ENCODE results near the gene CBX8.
A peak's percentile ranks its signal among the peaks of the same experiment; 100 is the strongest.

CBX8 gene

DNA sequence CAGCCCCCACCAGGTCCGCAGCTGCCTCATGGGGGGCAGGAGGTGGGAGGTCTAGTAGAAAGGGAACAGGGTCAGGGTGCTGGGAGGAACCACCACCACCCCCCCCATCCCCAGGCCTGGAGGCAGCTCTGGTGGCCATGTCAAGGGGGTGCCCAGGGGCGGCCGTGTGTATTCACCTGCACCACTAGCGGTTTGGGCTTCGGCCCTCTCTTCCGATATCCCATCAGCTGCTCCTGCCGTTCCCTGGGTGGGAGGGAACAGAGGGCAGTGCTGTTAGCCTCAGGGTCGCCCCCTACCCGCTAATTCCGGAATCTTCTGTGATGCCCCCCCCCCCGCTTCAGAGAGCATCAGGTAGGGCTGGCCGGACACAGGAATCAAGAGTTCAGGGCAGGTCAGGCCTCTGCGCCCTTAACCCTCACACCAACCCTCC, 38.6 kb upstream of the CBX8 start:
- no peak for DNase-seq

- no peak for DNase-seq
Observed at GRCh38 chr17:79834565-79835469, 37.9 kb upstream of the CBX8 start.

- no peak for DNase-seq
Observed at GRCh38 chr17:79833744-79834564, 37.1 kb upstream of the CBX8 start.

GRCh38 chr17:79833110-79833450, 36.2 kb upstream of the CBX8 start:
- no peak for DNase-seq

DNA sequence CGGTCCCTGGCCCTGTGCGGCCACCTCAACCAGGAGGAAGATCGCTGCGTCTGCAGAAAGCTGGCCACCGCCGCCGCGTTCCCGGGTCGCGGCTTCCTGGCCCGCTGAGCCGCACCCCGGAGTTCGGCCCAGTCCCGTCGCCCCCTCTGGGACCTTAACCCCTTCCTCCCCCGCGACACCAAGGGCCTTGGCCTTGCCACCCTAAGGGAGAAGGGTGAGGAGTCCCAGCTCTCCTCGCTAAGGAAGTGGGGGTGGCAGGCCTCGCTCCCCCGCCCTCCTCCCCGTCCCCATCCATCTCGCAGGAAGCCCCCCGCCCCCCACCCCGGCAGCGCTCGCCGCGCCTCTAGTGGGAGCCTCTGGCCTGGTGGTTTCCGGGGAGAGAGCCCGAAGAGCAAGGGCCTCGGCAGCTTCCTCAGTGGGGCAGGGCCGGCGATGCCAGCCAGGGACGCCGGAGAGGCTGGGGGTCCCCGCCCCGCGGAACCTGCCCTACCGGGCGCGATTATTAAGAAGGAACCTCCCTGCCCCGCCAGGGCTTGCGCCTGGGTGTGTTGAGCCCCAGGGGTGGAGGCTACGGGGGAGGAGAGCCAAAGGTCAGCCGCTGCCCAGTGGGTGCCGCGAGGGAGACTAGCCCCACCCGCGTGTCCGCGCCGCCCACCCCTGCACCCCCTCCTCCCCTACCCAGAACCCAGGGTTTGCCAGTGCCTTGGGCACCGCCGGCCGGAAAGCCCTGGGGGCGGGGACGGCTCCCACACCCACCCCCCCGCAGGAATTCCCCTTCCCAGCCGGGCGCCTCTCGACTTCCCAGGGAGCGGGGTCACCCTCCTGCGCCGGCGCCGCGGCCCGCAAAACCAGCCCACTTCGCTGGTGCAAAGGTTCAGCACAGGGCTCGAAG, 35.6 kb upstream of the CBX8 start:
- no peak for DNase-seq

GRCh38 chr17:79831265-79832217, 34.7 kb upstream of the CBX8 start:
- DNase-seq: no peak

GRCh38 chr17:79830763-79831264, 33.9 kb upstream of the CBX8 start:
- no peak for DNase-seq

DNA sequence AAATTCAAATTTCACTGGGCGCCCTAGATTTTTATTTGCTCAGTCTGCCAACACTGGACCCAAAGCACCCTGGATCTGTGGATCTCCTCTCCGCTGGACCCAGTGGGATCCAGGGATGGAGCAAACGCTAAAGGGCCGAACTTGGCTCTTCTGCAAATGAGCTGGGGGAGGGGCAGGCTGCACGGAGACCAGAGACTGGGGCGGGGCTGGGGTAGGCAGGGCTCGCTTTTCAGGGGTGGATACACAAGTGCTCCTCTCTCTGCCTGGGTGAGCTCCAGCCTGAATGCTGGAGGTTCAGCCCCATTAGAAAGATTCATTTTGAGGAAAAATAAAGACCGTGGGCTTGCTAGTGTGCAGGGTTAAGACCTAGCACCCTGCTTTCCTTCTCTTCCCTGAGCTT, 33.4 kb upstream of the CBX8 start:
- DNase-seq: no peak

- DNase-seq: no peak
Observed at GRCh38 chr17:79829457-79829856, 32.6 kb upstream of the CBX8 start.

GRCh38 chr17:79829004-79829403, 32.1 kb upstream of the CBX8 start:
- DNase-seq: no peak

GRCh38 chr17:79826841-79827578, 30.1 kb upstream of the CBX8 start:
- DNase-seq: no peak

DNA sequence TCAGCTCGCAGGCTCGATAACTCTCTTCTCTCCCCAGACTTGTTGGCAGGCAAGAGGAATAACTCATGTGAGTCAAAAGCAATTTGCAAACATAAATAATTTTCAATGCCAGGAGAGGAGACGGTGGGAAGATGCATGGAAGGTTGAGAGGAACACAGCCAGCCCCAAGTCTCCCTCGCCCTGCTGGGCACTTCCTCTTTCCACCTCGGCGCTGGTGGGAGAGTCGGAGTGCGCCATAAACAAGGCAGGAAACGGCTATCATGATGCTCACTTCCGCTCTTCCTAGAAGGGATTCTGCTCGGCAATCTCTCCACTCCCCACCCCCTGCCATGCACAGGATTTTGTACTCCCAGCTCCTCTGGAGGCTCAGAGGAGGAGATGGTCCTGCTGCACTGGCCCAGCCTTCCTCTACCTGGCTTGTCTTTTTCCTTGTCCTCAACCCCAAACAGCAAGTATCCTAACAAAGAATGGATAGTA, 29.4 kb upstream of the CBX8 start:
- DNase-seq: peak; percentile 34

DNA sequence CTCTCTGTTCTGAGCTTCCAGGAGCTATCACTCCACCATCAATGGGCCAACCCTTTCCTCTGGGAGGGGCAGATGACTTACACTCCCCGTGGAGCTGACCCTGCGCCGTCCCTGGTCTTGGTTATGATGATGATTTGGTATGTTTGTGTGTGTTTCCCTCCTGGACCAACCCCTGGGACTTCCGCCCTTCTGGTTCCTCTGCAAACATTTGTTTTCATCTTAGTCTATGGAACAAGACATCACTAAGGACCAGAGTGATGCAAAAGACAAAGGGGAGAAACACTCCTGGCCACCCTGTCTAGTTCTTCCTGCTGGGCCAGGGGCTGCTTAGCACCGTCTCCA, 28.7 kb upstream of the CBX8 start:
- no peak for DNase-seq

DNA sequence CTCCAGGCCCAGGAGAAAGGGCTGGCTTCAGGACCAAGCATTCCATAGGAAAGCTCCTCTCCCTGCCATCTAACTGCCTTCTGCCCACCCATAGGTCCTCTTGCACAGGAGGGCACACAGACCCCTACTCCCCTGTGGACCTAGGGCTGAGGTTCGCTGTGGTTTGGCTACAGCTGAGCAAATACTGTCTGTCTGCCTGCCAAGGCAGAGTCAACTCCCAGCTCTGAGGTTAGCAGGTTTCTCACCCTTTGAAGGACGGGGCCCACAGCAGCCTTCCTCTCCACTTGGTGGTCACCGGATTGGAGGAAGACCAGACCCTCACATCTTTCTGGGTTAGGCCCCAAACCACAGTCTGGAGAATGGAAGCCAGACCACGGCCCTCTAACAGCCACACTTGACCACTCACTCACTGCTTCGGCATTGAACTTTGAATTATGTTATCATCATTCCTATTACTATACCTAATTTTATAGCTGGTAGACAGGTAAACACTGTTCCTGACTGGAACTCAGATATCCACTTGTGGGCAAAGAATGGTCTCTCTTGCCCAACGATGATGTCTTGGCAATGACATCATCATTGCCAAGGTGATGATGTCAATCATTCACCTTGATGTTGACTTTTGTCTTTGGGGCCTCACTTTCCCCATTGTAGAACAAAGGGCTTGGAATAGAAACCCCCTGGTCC, 28.2 kb upstream of the CBX8 start:
- DNase-seq: no peak

- DNase-seq: no peak
Observed at GRCh38 chr17:79824234-79824633, 27.4 kb upstream of the CBX8 start.

DNA sequence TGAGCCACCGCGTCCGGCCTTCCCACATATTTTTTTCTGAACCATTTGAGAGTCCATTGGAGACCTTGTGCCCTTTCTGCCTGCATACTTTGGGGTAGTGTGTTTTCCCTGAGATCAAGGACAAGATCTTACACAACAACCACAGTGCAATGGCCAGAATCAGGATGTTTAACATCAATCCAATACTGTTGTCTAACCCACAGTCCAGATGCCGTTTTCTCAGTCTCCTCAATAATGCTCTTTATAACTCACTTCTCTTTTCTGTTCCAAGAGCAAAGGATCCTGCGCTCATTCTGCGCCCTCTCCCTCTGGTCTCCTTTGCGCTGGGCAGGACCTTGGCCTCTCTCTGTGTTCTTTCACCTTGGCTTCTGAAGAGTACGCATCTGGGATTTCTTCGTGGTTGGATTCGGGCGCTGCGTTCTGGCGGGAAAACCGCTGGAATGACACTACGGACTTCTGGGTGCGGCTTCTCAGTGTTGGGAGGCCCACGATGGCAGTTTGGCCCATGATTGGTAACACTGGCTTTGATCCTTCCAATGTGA, 25.8 kb upstream of the CBX8 start:
- DNase-seq: no peak

- no peak for DNase-seq
Observed at GRCh38 chr17:79821331-79822095, 24.6 kb upstream of the CBX8 start.

DNA sequence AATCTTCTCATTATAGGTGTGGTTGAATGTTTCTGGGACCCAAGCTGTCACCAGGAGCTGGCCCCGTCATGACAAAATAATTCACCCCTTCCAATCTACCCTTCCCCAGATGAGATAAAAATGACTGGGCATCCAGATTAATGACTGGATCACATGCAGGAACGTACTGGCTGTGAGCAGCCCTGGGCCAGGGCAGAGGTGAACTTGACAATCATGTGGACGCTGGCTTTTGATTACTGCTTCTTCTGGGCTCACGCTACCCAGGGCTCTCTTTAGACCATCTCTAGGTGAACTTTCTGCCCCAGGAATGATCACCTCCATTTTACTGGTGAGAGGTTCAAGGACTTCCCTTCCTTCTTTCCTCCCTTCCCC, 24.1 kb upstream of the CBX8 start:
- no peak for DNase-seq

Measured in fibroblast of skin of back (primary cell).